GM19193 (cell line): Measurements from ENCODE around the gene IMMP2L.

Experiments used
- POLR2A ChIP-seq: IDR thresholded peaks from 4 replicates; pipeline ENCODE4 v1.6.1; 2011; ENCODE audit not compliant: insufficient read depth, insufficient read length; ENCODE audit errors: extremely low read depth

Gene IMMP2L

DNA sequence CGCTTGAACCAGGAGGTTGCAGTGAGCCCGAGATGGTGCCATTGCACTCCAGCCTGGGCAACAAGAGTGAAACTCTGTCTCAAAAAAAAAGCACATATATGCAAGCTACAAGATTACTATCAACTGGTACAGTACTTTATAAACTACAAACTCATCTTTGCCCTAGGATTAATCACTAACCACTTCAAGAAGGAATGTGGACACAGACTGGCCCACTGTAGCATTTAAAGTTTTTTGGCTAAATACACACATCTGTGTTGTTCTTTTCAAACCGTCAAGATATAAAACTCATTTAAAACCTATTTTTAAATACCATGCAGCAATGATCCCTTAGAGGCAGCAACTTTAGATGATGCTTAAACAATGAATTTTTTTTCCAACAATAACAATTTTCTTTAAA is 205.4 kb downstream of the IMMP2L start:
- TF ChIP-seq POLR2A: no peak

DNA sequence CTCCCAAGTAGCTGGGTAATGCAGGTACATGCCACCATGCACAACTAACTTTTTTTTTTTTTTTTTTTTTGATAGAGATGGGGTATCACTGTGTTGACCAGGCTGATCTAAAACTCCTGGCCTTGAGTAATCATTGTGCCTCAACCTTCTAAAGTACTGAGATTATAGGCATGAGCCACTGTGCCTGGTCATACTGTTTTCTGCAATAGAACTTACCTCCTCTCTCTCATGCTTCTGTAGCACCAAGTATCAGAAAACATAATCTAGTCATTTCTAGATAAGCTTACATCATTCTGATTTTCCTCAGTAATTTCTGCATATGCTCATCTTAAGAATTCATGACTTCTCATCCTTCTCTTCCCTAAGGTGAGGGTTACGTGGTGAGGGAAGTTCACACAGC is 210.0 kb downstream of the IMMP2L start:
- no peak for TF ChIP-seq POLR2A

DNA sequence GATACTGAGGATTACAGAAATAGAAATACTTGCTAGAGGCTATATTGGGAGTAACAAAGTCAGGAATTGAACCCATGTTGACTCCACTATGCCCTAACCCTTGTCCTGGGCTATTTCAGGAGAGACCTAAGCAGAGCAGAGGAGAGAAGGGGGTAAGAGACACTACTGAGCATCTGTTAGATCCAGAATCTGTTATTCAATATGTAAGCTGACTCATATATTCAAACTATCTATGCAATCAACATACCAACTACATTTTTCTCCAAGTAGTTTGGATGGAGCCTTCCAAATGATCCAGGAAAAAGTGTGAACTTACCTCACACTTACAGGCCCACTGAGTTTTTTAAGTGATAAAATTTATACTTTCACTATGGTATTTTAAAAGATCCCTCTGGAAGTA is 216.1 kb downstream of the IMMP2L start:
- no peak for TF ChIP-seq POLR2A

DNA sequence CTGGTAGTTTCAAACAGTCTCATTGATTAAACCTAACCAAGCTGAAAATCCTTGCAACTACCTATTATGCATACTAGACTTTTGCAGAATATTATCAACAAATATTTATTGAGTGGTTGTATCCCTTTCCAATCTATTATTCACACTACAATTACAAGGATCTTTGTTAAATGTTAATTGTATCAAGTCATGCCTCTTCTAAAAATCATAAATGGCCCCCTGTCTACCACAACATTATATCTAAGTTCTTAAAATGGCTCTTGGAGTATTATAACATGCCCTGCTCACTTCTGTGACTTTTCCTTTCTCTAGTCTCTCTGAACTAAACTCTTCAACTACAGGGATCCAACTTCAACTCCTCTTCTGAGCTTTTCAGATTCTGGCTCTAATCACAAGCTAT is 219.3 kb downstream of the IMMP2L start:
- no peak for TF ChIP-seq POLR2A

DNA sequence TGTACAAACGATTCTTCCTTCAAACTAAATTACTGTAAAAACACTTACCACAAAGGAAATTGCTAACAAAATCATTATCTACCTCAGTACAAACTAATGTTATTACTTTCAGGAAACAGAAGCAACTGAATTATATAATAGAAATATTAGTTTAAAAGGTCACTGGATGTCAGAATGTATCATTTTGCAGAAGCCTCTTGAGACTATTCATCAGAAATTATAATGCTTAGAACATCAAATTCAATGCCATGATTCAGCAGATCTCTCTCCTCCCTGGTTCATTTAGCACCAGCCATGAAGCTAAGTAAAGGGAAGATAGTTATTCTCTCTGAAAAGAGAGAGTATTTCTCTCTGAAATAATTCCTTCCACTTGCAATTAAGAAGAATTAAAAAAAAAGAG is 223.3 kb downstream of the IMMP2L start:
- TF ChIP-seq POLR2A: no peak

DNA sequence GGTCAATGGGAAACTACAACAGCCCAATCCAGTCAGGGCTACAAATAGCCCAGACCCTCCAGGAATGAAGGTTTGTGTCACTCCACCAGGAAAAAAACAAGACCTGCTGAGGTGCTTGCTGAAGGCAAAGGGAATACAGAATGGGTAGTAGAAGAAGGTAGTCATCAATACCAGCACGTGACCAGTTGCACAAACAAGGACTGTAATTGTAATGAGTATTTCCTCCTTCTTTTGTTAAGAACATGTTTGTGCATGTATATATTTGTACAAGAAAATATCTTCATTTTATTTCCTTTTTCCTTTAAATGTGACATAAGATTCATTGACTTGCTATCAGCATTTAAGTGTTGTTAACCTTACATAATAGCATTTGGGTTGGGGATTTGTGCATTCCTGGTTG is 229.3 kb downstream of the IMMP2L start:
- TF ChIP-seq POLR2A: no peak

DNA sequence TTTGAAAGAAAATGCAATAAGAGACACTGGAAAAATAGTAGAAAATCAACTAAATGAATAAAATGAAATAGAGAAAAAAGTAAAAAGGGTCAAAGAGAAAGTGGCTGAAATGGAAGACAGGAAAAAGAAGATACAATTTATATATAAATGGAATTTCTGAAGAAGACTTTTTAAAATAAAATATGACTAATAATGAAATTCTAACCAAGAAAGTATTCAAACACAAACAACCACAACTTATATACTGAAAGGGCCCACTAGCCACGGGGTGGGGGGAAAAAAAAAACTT is 232.1 kb downstream of the IMMP2L start:
- no peak for TF ChIP-seq POLR2A

DNA sequence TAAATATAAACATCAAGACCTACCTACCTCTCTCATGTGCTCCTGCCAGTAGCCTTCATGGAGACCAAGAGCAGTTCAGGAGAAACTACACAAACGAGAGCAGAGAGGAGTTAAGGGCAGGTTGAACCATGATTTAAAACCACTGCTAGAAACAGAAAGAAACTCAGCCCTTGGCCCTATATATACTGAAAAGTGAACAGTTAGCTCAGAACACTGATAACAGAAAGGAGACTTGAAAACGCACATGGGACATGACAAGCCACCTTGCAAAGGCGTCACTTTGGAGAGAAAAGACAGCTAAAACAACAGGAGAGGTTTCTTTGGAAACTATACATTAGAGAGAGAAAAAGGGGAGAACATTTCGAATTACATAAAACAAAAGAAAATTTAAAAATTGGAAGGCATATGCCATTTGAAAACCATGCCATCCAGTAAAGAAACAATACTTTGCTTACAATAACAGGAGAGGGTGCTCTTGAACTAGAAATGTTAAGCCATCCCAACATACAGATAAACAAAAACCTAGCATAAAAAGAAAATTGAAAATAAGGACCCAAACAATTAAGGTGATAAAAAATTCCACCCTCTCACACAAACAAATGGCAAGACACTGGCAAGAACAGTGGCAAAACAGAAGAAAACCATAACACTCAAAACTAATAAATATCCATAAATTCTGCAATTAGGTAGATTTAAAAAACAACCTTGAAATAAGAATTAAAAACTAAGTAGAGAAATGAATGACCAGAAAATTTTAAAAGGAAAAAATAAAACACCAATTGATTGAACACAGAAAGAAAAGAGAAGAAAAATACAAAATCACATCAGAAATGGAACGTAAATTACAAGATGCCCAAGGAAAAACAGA is 232.7 kb downstream of the IMMP2L start:
- no peak for TF ChIP-seq POLR2A

DNA sequence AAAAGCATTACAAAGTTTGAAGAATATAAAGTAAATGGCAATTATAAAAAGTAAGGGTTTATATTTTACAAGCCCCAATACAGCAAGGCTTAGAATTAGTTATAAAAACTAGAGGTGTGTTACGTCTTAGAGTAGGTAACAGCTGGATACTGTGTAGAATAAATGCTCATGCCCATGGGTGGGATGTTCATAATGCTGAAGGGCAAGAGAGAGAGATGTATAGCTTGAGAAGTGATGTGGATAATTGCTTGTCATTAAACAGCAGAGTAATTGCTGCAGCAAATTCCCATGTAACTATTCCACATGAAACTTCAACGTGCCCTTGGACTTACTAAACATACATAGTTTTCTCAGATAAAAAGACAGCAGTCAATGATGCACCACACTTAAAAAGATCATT is 233.8 kb downstream of the IMMP2L start:
- no peak for TF ChIP-seq POLR2A

DNA sequence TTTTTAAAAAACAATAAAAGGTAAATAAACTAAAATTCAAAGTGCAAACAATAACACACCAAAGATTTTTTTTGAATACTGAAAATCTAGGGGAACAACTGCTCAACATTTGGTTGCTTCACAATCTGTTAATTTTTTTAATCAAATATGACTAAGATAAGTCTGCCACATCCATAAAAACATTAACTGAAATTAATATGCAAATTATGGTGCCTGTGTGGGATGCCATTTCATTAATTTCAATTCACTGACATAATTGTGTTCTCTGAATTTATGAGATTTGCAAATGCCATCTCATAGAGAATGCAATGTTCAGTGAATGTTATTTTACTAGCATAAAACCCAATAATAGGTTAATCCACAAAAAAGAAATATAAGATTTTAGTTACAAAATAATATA is 237.5 kb downstream of the IMMP2L start:
- no peak for TF ChIP-seq POLR2A

DNA sequence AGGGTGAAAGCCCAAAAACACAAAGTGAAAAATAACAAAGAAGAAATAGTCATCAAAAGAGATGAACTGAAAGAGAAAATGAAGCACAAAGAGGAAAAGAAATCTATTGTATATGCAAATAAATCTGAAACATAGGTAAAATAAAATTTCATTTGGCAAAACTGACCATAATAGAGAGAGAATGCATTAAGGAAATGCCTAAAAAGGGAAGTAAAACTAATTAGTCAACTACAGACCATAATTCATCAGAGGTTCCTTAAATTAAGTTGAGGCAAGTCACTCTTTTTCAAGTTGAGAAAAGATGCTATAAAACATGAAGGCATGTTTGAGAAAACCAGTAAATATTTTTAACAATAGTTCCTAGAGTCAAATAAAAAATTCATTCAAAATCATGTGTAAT is 238.1 kb downstream of the IMMP2L start:
- no peak for TF ChIP-seq POLR2A

DNA sequence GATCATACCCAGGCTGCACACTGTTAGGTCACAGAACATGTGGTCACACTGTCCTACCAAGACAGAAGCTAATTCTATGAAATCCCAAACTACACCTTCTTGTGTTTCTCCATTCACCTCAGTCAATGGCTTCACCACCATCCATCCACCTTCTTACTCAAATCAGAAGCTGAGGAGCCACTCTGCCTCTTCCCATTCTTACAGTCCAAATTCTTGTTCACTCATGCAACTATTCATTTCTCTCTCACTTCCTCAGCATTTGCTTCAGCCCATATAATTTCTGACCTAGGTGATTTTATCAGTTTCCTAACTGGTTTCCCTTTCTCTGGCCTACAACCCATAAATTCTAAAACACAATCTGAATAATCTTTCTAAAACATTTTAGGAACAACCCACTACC is 242.2 kb downstream of the IMMP2L start:
- no peak for TF ChIP-seq POLR2A

DNA sequence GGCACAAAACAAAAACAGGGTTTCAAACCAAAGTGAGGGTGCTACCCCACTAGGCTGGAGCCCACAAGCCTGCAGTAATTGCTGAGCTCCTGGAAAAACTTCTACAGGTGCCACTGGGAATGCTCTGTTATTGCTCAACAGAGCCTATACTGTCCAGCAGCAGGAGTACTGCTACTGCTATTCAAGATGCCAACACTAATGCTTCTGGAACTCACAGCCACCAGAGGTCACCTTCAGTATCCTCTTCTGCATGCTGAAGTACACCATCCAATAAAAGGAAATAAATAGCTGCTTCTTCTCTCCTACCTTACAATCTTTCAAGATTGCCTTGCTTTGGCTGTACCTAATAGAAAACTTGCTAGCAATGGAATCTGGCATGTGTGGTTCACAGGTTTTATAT is 249.3 kb downstream of the IMMP2L start:
- no peak for TF ChIP-seq POLR2A

DNA sequence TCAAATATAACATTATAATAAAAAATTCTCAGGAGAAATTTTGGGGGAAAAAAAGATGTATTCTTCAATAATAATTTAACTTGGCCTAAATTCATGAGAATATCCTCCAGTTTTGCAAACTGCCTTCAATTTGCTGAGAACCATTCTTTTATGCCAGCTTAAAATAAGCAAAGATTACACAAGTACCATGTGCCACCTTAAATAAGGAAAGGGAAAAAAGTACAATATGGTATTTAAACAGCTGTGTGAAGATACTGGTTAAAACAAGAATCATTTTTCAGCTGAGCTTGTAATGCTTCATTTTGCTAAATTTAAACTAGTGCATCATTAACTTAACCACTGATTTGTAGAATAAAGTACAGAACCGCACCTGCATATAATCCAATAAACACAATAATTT is 253.6 kb downstream of the IMMP2L start:
- TF ChIP-seq POLR2A: no peak

DNA sequence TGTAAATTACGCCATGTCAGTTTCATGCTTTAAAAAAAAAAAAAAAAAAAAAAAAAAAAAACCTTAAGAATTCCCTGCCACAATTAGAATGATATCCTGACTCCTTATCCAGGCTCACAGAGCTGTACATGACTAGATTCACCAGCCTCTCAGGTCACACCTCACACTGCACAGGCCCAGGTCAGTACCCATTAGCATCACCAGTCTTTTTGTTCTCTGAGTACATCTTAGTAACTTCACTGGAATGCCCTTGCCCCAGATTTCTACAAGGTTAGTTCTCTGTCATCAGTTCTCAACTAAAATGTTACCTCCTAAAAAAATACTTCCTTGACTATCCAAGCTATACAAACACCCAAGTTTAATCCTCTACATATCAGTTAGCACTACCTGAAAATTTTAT is 260.4 kb downstream of the IMMP2L start:
- no peak for TF ChIP-seq POLR2A

DNA sequence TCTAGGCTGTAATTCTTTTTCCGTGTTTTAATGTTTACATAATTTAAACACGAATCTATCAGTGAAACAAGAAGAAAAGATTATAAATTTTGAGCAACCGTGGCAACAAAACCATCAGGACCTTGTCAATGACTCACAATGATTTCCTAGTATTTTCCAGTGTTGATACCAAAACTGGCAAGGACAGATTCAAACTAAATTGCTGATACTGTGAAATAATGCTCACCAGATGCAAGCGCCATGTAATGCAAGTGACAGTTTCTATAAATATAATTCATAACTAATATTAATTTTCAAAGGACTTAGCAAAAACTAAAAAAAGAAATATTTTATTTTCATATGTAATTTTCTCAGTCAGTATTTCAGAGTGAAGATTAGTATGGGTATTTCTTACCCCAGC is 267.8 kb downstream of the IMMP2L start:
- no peak for TF ChIP-seq POLR2A

DNA sequence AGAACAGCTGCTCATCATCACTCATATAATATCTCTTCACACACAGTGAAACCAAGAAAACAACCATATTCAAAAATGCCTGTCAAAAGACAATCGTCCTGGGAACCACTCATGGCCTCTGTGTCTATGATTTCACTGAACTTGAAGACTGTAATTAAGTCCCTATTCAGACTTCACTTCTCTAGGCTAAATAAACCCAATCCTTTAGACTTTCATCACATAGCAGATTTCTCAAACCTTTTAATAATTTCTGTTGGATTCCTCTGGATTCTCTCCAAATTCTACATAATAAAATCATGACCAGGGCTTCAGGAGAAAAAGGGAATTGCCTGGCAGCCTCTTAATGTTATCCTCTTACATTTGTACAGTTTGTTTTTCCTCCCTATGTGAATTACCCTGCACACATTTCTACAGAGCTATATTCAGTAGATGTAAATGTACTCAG is 270.2 kb downstream of the IMMP2L start:
- no peak for TF ChIP-seq POLR2A
